ENCODE results near the gene BET1. TPM values are rescaled to one million over a fixed set of nuclear protein-coding genes. Genes with fewer than 3 reads are reported as not detected.

Gene BET1
- total and polyA plus RNA-seq, 9 of the 15 experiments (the other 6 are each of a cell fraction or from before 2014, with no cell fraction given): 15.8 to 190 (median 37.8) TPM

GRCh38 chr7:94012746-94013145 lies 8.6 kb upstream of the BET1 start:
- peaks cover 0 to 7% of the 10 kb centered on the region in 2 experiments; a peak in 1 of 5 replicates for H3K4me1 ChIP-seq (replicated peaks in 1 of 2; ENCODE audit: control insufficient read depth in 2 of 2, insufficient read depth in 2 of 2, low read length in 2 of 2)
- BruUV-seq (replicated peaks): no TSS peak
- WGBS (ENCODE audit: insufficient coverage, low coverage, missing lambda C conversion rate): 0% methylated on average over 1 of the region's 1 CpG

More at GRCh38 chr7:94012746-94013145, 8.6 kb upstream of the BET1 start:
- ATAC-seq (peak; percentile 51; the same call in 2 of the 3 replicates), DNase-seq (ENCODE audit: extremely low read depth in 1 of 4, low spot score in 3 of 4) (no peak), FAIRE-seq (no peak)
- no peak overlapping the region for H3K27ac ChIP-seq (ENCODE audit: extremely low read depth, low read depth, low read length)
- no peaks in the 10 kb centered on the region for H3K9me1 ChIP-seq (ENCODE audit: control insufficient read depth, insufficient read depth, low read length)
- H3K79me2 ChIP-seq (ENCODE audit: control insufficient read depth, insufficient read depth, low read length): no peaks in the 10 kb centered on the region
- CTCF ChIA-PET (ENCODE audit: low intra/inter-chr PET ratio): no interaction called here
- no peak overlapping the region for H3K4me3 ChIP-seq
- intact Hi-C loops (cut with micrococcal nuclease) (no loop called here), in situ Hi-C loops (cut with MboI) (no loop called here)
- no peaks in the 10 kb centered on the region for H4K20me1 ChIP-seq (replicated peaks; ENCODE audit: control insufficient read depth, insufficient read depth, low read length)
- H3K27me3 ChIP-seq (ENCODE audit: control insufficient read depth in 2 of 2, insufficient read depth in 2 of 2, low read length in 2 of 2): peaks cover 0 to 8% of the 10 kb centered on the region in 2 experiments; a peak in 1 of 5 replicates
- POLR2A ChIA-PET: no interaction called here
- H3K9ac ChIP-seq (ENCODE audit: insufficient read depth in 1 of 2, low read depth in 2 of 2, low read length in 2 of 2): no peak overlapping the region
- no peaks in the 10 kb centered on the region for H3K36me3 ChIP-seq (ENCODE audit: control insufficient read depth, insufficient read depth, low read length)
- TF ChIP-seq GTF2A2 (tag; IDR thresholded peaks at IDR 0.05) (no peak), NBN (IDR thresholded peaks at IDR 0.05; ENCODE audit: low read depth) (no peak), RAD21 (CRISPR knock-in tag; conservative IDR thresholded peaks at IDR 0.05 in 1 of 2, IDR thresholded peaks at IDR 0.05 in 1 of 2) (peak; percentile 7 to 28; a peak in 2 of 4 replicates), CTCF (IDR thresholded peaks at IDR 0.05 in 2 of 3, conservative IDR thresholded peaks at IDR 0.05 in 1 of 3; ENCODE audit: insufficient read depth in 2 of 3, low read depth in 1 of 3, low read length in 3 of 3) (peak in 2 of 3 experiments; percentile 14 to 21; a peak in 1 of 6 replicates)
- H3K4me2 ChIP-seq (ENCODE audit: insufficient read depth, low read length): no peak overlapping the region
- no peak overlapping the region for H2AFZ ChIP-seq (ENCODE audit: low read depth, low read length)
- no peaks in the 10 kb centered on the region for H3K9me3 ChIP-seq (replicated peaks; ENCODE audit: control insufficient read depth, insufficient read depth, low read depth, low read length)
